Muscle of back (tissue), 11 donors: ENCODE results near the gene CCDC146. TPM values are rescaled to one million over a fixed set of nuclear protein-coding genes. Genes with fewer than 3 reads are reported as not detected.
"Not testable (repeated sequence)": the region's sequence is repeated elsewhere in the genome, so short reads cannot be mapped to it uniquely, and the experiment has no call there.

Source experiments
- DNase-seq, 3 donors: peaks; one replicate each; pipeline versions ENCODE4 v3.0.0 to v3.0.0-alpha.2; 2013
- polyA plus RNA-seq, 10 donors: library from polyadenylated mRNA; unstranded; fragments of 120-200 nt; gene quantifications; one replicate each; pipeline ENCODE4 v1.2.1, GENCODE V29; 2013; ENCODE audit not compliant: insufficient read length in 10 of 10

Gene CCDC146
- polyA plus RNA-seq, 10 donors: 4.9 to 24.2 (median 10.6) TPM

- DNase-seq: no peak
Observed at GRCh38 chr7:77244222-77244934, 122.0 kb downstream of the CCDC146 start.

- no peak for DNase-seq
Observed at GRCh38 chr7:77245015-77245755, 122.8 kb downstream of the CCDC146 start.

- DNase-seq: no peak
Observed at GRCh38 chr7:77246026-77246640, 123.7 kb downstream of the CCDC146 start.

- peak; percentile 44 to 67 (median 58) for DNase-seq
Observed at GRCh38 chr7:77247206-77247850, 124.9 kb downstream of the CCDC146 start.

- DNase-seq: no peak
Observed at GRCh38 chr7:77248154-77248553, 125.7 kb downstream of the CCDC146 start.

GRCh38 chr7:77252506-77252905 lies 130.1 kb downstream of the CCDC146 start:
- DNase-seq: peak in 1 of 3 donors; percentile 13

GRCh38 chr7:77253151-77253550 lies 130.7 kb downstream of the CCDC146 start:
- no peak for DNase-seq

- DNase-seq: no peak
Observed at GRCh38 chr7:77254429-77254828, 132.0 kb downstream of the CCDC146 start.

- DNase-seq: no peak
Observed at GRCh38 chr7:77254915-77255314, 132.5 kb downstream of the CCDC146 start.

GRCh38 chr7:77258014-77258413 lies 135.6 kb downstream of the CCDC146 start:
- DNase-seq: no peak

- DNase-seq: no peak
Observed at GRCh38 chr7:77258593-77258992, 136.2 kb downstream of the CCDC146 start.

GRCh38 chr7:77262316-77262715 lies 139.9 kb downstream of the CCDC146 start:
- no peak for DNase-seq

GRCh38 chr7:77265666-77266065 lies 143.3 kb downstream of the CCDC146 start:
- DNase-seq: no peak

- no peak for DNase-seq
Observed at GRCh38 chr7:77266291-77266794, 143.9 kb downstream of the CCDC146 start.

GRCh38 chr7:77269360-77270093 lies 147.1 kb downstream of the CCDC146 start:
- DNase-seq: no peak

- no peak for DNase-seq
Observed at GRCh38 chr7:77270094-77270480, 147.7 kb downstream of the CCDC146 start.

- DNase-seq: no peak
Observed at GRCh38 chr7:77271766-77272165, 149.4 kb downstream of the CCDC146 start.

GRCh38 chr7:77275663-77276062 lies 153.2 kb downstream of the CCDC146 start:
- DNase-seq: not testable (repeated sequence)

- no peak for DNase-seq
Observed at GRCh38 chr7:77276120-77276519, 153.7 kb downstream of the CCDC146 start.

- peak in 1 of 3 donors; percentile 34 for DNase-seq
Observed at GRCh38 chr7:77281780-77282478, 159.5 kb downstream of the CCDC146 start.

GRCh38 chr7:77282897-77283296 lies 160.5 kb downstream of the CCDC146 start:
- no peak for DNase-seq
